Brain microvascular endothelial cell (primary cell): ENCODE results near the gene CRB3.

Experiments
- DNase-seq: peaks from one replicate; pipeline ENCODE4 v3.0.0-alpha.2; 2020
- H3K27ac ChIP-seq: fragments of 250-450 bp; sonication (Bioruptor Pico); 2 replicates; pipeline ENCODE4 v1.5.1; 2020; ENCODE audit warnings: mild to moderate bottlenecking, moderate library complexity
- H3K27me3 ChIP-seq: fragments of 250-450 bp; sonication (Bioruptor Pico); replicated peaks from 2 replicates; pipeline ENCODE4 v1.5.1; 2020; ENCODE audit warnings: mild to moderate bottlenecking
- H3K36me3 ChIP-seq: fragments of 250-450 bp; sonication (Bioruptor Pico); replicated peaks from 2 replicates; pipeline ENCODE4 v1.5.1; 2020; ENCODE audit warnings: mild to moderate bottlenecking
- H3K4me3 ChIP-seq: 2 replicates; pipeline ENCODE4 v1.5.1; 2011; ENCODE audit warnings: low read depth, mild to moderate bottlenecking, control low read depth, low read length, moderate library complexity
- in situ Hi-C: cut with HindIII; loops from 2 replicates; pipeline ENCODE4 v1.10.0; 2017; ENCODE audit warnings: low sequenced_read_pairs, low pct_ligation_motif_present
- TF ChIP-seq, protein P1 (sequence below): IDR thresholded peaks from 2 replicates; pipeline ENCODE4 v1.5.1; 2011; ENCODE audit warnings: low read depth, mild to moderate bottlenecking, moderate library complexity, low read length, control low read depth, inconsistent platforms; ENCODE audit errors: missing control alignments

Gene CRB3

DNA sequence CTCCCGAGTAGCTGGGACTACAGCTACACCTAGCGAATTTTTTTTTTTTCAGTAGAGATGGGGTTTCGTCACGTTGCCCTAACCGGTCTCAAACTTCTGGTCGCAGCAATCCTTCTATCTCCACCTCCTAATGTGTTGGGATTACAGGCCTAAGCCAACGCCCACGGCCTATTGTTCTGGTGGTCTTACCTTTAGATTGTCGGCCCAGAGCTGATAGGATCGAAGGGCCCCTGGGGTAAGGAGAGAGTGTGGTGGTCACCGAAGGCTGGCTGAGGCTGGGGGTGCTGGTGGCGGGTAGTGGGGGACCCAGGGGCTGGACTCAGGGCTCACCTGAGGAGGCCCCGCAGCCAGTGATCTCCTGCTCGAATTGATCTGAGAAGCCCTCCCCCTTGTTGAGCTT, 7.0 kb downstream of the CRB3 start:
- no peaks in the 10 kb centered on the region for H3K36me3 ChIP-seq
- TF ChIP-seq, protein P1, sequence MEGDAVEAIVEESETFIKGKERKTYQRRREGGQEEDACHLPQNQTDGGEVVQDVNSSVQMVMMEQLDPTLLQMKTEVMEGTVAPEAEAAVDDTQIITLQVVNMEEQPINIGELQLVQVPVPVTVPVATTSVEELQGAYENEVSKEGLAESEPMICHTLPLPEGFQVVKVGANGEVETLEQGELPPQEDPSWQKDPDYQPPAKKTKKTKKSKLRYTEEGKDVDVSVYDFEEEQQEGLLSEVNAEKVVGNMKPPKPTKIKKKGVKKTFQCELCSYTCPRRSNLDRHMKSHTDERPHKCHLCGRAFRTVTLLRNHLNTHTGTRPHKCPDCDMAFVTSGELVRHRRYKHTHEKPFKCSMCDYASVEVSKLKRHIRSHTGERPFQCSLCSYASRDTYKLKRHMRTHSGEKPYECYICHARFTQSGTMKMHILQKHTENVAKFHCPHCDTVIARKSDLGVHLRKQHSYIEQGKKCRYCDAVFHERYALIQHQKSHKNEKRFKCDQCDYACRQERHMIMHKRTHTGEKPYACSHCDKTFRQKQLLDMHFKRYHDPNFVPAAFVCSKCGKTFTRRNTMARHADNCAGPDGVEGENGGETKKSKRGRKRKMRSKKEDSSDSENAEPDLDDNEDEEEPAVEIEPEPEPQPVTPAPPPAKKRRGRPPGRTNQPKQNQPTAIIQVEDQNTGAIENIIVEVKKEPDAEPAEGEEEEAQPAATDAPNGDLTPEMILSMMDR = no peak
- H3K4me3 ChIP-seq = no peak overlapping the region
- no peak overlapping the region for H3K27ac ChIP-seq
- no peak for DNase-seq
- in situ Hi-C loops = no loop called here
- no peaks in the 10 kb centered on the region for H3K27me3 ChIP-seq

DNA sequence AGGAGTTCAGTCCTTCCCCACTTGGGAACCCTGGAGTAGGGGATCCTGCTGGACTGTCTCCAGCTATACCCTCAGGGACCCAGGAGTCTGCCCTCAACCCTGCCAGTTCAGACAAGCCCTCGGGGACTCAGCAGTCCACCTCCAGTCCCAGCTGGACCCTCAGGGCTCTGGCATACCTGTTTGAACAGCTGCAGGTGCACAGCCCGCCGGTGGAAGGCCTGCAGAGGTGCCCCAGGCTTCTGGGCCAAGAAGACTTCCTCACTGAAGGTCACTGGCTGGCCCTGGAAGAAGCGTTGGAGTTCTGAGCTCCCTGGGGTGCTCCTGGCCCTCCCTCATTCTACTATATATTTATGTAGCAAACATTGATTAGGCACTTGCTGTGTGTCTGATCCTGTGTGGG, 8.6 kb downstream of the CRB3 start:
- Histone ChIP-seq H3K36me3 (no peaks in the 10 kb centered on the region), H3K27ac (no peak overlapping the region), H3K27me3 (no peaks in the 10 kb centered on the region), H3K4me3 (no peak overlapping the region)
- in situ Hi-C loops = no loop called here
- TF ChIP-seq, protein P1 = no peak
- DNase-seq = no peak

DNA sequence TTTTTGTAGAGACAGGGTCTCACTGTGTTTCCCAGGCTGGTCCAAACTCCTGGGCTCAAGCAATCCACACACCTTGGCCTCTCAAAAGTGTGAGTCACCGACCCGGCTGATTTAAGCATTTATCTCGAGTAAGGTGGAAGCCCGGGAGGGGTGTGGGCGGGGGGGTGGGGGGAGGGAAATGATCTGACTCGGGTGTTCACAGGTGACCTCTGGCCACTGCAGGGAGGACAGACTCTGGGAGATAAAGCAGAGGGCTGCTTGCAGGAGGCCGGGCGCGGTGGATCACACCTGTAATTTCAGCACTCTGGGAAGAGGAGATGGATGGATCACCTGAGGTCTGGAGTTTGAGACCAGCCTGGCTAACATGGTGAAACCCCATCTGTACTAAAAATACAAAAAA, 9.6 kb downstream of the CRB3 start:
- H3K36me3 ChIP-seq = no peaks in the 10 kb centered on the region

DNA sequence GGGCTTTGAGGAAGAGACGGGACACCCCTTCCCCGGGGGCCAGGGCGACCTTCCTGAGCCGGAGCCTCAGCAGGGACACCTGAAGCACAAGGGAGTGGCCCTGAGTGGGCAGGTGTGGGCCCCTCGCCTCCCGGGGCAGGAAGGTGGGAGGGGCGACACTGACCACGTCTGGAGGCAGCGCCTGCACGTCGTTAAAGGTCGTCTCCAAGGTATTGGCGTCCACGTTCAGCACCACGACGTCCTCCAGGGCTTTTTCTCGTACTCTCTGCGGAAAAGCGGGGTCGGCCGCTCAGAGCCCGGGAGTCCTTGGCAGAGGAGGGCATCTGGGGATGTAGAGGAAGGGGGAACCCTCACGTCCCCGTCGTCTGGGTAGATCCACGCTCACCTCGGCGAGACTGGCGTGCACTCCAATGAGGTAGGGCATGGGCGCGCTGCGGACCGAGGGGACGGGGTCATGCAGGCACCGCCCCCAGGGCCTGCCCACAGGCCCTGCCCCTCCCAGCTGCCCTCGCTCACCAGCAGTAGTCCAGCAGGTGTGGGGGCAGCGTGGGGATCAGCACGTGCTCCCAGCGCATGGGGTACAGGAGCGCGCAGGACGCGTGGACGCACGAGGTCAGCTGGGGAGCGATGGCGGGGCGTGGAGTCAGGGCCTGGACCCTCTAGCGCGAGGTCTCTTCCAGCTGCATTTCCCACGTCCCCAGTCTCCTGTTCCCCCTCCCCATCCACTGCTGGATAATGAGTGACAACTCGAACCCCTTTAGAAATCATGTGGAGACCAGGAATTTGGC, 11.4 kb downstream of the CRB3 start:
- Histone ChIP-seq H3K36me3 (no peaks in the 10 kb centered on the region), H3K4me3 (no peak overlapping the region), H3K27ac (no peak overlapping the region), H3K27me3 (no peaks in the 10 kb centered on the region)
- TF ChIP-seq, protein P1 = no peak
- in situ Hi-C loops = no loop called here
- no peak for DNase-seq

More for the DNA sequence above, 9.6 kb downstream of the CRB3 start:
- in situ Hi-C loops = no loop called here
- TF ChIP-seq, protein P1 = no peak
- no peak for DNase-seq
- no peaks in the 10 kb centered on the region for H3K27me3 ChIP-seq
- no peak overlapping the region for H3K27ac ChIP-seq
- no peak overlapping the region for H3K4me3 ChIP-seq

DNA sequence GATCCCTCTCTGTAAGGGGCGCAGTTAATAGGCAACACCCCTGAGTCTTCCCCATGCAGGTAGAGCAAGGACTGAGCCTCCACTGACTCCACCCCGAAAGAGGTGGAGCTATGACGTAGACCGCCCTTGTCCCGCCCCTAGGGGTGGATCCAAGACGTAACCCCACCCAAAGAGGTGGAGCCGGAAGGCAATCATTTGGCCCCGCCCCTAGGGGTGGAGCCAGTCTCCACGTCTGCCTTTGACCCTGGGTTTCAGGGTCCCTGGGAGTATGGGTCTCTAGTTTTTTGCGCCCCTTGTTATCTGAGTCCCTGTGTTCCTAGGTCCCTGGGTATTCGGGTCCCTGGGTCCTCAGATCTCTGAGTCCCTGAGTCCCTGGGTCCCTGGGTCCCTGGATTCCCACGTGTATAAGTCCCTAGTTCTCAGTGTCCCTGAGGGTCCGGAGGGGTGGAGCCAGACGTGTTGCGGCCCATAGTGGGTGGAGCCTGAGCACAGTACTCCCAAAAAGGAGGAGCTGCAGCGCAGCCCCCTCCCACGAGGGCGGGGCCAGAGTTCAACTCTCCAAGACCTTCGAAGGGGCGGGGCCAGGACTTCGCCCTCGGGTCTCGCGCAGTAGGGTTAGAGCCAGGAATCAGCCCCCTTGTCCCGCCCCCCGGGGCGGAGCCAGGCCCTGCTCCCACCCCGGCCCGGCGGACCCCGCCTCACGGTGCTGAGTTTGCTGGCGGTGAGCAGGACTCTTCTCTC, 12.3 kb downstream of the CRB3 start:
- in situ Hi-C loops = no loop called here
- H3K36me3 ChIP-seq = no peaks in the 10 kb centered on the region
- no peak overlapping the region for H3K4me3 ChIP-seq
- peak; percentile 52 for DNase-seq
- H3K27me3 ChIP-seq = no peaks in the 10 kb centered on the region
- TF ChIP-seq, protein P1 = no peak
- H3K27ac ChIP-seq = no peak overlapping the region
